OCI-LY1 (cell line): Measurements from ENCODE around the gene DCC.

ENCODE experiments used
- CTCF ChIP-seq: fragments of 200-600 bp; sonication (generic), shearing (Covaris generic); IDR thresholded peaks from 2 replicates; pipeline ENCODE4 v1.5.1; 2017; ENCODE audit warnings: mild to moderate bottlenecking, antibody characterized with exemption, low read length, moderate library complexity, mixed read lengths
- EZH2 ChIP-seq: fragments of 200-600 bp; sonication (generic), shearing (Covaris generic); IDR thresholded peaks from 2 replicates; pipeline ENCODE4 v1.8.0; 2017; ENCODE audit warnings: borderline replicate concordance, mixed run types, mild to moderate bottlenecking, antibody characterized with exemption, low read length, moderate library complexity, mixed read lengths

GRCh38 chr18:53422896-53423295 lies 1082.9 kb downstream of the DCC start:
- no peak for TF ChIP-seq CTCF
- no peak for TF ChIP-seq EZH2
